ENCODE results near the gene POC1A. TPM values are rescaled to one million over a fixed set of nuclear protein-coding genes. Genes with fewer than 3 reads are reported as not detected.
"Not testable (repeated sequence)": the region's sequence is repeated elsewhere in the genome, so short reads cannot be mapped to it uniquely, and the experiment has no call there.

POC1A gene
- total RNA-seq, 2 experiments from 2014 or later: 0.22 to 0.39 TPM

DNA sequence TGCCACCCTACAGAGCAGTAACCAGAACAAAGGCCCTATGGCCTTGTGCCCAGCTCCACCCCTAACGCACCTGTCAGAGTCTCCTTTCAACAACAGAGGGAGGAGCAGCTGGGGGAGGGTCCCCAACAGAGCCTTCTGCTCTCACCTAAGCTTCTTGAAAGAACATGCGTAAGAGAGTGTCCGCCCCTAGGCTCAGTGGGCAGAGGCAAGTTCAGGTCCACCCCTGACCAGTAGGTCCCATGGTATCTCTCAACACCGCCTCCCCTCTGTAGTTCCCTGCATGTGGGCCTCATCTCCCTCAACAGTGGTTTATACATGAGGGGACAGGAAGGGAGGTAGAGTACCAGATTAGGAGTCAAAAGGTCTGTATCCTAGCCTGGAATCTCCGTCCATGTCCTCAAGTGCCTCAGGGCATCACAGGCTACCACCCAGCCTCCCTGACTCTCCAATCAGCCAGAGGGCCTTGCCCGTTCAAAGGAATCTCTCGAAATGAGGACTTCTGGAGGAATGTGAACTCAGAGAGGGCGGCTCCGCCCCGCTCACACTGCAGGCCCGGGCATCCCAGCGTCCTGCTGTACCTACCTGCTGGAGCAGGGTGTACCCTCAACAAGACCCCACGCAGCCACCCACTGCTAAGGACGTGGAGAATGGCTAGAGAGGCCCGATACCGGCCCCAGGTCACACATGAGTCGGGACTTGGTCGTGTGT lies 680 bp downstream of the POC1A start:
- intact Hi-C loops (cut with DNase I, micrococcal nuclease): loop anchor here (1.0 to 10.0 kb wide), 5 partner anchors 43 to 1786 kb away; partner anchors contain the start of genes NISCH (in 1 of the 2) and RBM15B (in 1 of the 2)
- ChIA-PET POLR2A (interaction anchor here (0.9 to 1.6 kb wide), 6 partner anchors 44 to 769 kb away, joined by 3 to 34 read pairs (median 6); partner anchors contain the start of genes ALAS1, DUSP7, MANF and RPL29), CTCF (interaction anchor here (1.0 to 1.8 kb wide), 2 partner anchors 31 to 98 kb away, joined by 4 to 6 read pairs; partner anchors contain the start of gene DUSP7)
- Histone ChIP-seq H3K27ac (ENCODE audit: low read depth in 1 of 2, low read length in 2 of 2) (peak overlapping the region in 1 of 2 donors; percentile 73), H3K4me1 (ENCODE audit: insufficient read depth, low read length) (peaks cover 17% of the 10 kb centered on the region), H3K9me3 (ENCODE audit: control insufficient read depth in 1 of 2, insufficient read depth in 1 of 2, low read length in 2 of 2) (no peaks in the 10 kb centered on the region), H3K36me3 (ENCODE audit: insufficient read depth, low read length) (no peaks in the 10 kb centered on the region), H3K27me3 (ENCODE audit: control insufficient read depth in 1 of 2, insufficient read depth in 2 of 2, low read length in 2 of 2) (no peaks in the 10 kb centered on the region), H3K4me3 (ENCODE audit: low read length) (peak overlapping the region; percentile 87)
- TF ChIP-seq, protein P1, sequence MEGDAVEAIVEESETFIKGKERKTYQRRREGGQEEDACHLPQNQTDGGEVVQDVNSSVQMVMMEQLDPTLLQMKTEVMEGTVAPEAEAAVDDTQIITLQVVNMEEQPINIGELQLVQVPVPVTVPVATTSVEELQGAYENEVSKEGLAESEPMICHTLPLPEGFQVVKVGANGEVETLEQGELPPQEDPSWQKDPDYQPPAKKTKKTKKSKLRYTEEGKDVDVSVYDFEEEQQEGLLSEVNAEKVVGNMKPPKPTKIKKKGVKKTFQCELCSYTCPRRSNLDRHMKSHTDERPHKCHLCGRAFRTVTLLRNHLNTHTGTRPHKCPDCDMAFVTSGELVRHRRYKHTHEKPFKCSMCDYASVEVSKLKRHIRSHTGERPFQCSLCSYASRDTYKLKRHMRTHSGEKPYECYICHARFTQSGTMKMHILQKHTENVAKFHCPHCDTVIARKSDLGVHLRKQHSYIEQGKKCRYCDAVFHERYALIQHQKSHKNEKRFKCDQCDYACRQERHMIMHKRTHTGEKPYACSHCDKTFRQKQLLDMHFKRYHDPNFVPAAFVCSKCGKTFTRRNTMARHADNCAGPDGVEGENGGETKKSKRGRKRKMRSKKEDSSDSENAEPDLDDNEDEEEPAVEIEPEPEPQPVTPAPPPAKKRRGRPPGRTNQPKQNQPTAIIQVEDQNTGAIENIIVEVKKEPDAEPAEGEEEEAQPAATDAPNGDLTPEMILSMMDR (IDR thresholded peaks at IDR 0.05): no peak
- no peak for ATAC-seq (ENCODE audit: poor library complexity)
- Mint-ChIP-seq H3K4me3 (peak overlapping the region; percentile 99), H3K36me3 (ENCODE audit: low read depth) (no peaks in the 10 kb centered on the region), H3K27me3 (no peaks in the 10 kb centered on the region), H3K27ac (peak overlapping the region; percentile 96), H3K9me3 (no peaks in the 10 kb centered on the region), H3K4me1 (ENCODE audit: low read depth) (peaks cover 12% of the 10 kb centered on the region)
- no peak for DNase-seq

DNA sequence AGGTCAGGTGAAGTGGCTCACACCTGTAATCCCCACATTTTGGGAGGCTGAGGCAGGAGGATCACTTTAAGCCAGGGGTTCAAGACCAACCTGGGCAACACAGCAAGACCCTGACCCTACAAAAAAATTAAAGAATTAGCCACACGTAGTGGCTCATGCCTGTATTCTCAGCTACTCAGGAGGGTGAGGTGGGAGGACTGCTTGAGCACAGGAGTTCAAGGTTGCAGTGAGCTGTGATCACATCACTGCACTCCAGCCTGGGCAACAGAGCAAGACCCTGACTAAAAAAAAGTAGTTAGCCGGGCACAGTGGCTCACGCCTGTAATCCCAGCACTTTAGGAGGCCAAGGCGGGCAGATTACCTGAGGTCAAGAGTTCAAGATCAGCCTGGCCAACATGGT lies 2.2 kb downstream of the POC1A start:
- H3K36me3 ChIP-seq (ENCODE audit: insufficient read depth, low read length); CTCF ChIA-PET; DNase-seq; H3K9me3 Mint-ChIP-seq; H3K36me3 Mint-ChIP-seq (ENCODE audit: low read depth); H3K4me3 Mint-ChIP-seq; H3K9me3 ChIP-seq (ENCODE audit: control insufficient read depth in 1 of 2, insufficient read depth in 1 of 2, low read length in 2 of 2); H3K27me3 Mint-ChIP-seq; H3K4me3 ChIP-seq (ENCODE audit: low read length); H3K27me3 ChIP-seq (ENCODE audit: control insufficient read depth in 1 of 2, insufficient read depth in 2 of 2, low read length in 2 of 2); ATAC-seq (ENCODE audit: poor library complexity); H3K27ac Mint-ChIP-seq; POLR2A ChIA-PET; H3K27ac ChIP-seq (ENCODE audit: low read depth in 1 of 2, low read length in 2 of 2): not testable (repeated sequence)
- H3K4me1 Mint-ChIP-seq (ENCODE audit: low read depth): peaks cover 12% of the 10 kb centered on the region
- H3K4me1 ChIP-seq (ENCODE audit: insufficient read depth, low read length): peaks cover 17% of the 10 kb centered on the region
- intact Hi-C loops (cut with DNase I, micrococcal nuclease): loop anchor here in 1 of 2 experiments (5.0 to 10.0 kb wide), 3 partner anchors 305 to 1785 kb away; partner anchors contain the start of genes NISCH and RBM15B

DNA sequence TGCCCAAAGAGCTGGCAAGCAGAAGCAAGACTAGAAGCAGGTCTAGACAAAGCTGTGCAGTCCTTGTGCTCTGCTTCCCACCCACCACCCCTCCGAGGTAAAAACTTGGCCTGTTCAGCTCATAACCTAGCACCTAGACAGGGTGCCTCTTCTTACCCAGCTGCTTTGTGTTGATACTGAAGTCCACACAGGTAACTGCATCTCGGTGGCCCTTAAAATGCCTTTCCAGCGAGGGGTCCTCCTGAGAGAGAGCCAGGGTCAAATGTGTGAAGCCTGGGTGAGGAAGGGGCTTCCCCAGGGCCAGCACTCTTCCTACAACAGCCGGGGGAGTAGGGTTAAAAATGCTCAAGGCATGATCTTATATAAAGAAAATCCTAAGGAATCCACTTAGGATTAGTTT lies 3.4 kb downstream of the POC1A start:
- Mint-ChIP-seq H3K4me3 (no peak overlapping the region), H3K27me3 (no peaks in the 10 kb centered on the region), H3K4me1 (ENCODE audit: low read depth) (peaks cover 12% of the 10 kb centered on the region), H3K9me3 (no peaks in the 10 kb centered on the region), H3K36me3 (ENCODE audit: low read depth) (no peaks in the 10 kb centered on the region), H3K27ac (no peak overlapping the region)
- ATAC-seq (ENCODE audit: poor library complexity): no peak
- Histone ChIP-seq H3K4me1 (ENCODE audit: insufficient read depth, low read length) (peaks cover 17% of the 10 kb centered on the region), H3K4me3 (ENCODE audit: low read length) (no peak overlapping the region), H3K27me3 (ENCODE audit: control insufficient read depth in 1 of 2, insufficient read depth in 2 of 2, low read length in 2 of 2) (no peaks in the 10 kb centered on the region), H3K36me3 (ENCODE audit: insufficient read depth, low read length) (no peaks in the 10 kb centered on the region), H3K27ac (ENCODE audit: low read depth in 1 of 2, low read length in 2 of 2) (no peak overlapping the region), H3K9me3 (ENCODE audit: control insufficient read depth in 1 of 2, insufficient read depth in 1 of 2, low read length in 2 of 2) (no peaks in the 10 kb centered on the region)
- intact Hi-C loops (cut with DNase I, micrococcal nuclease): loop anchor here in 1 of 2 experiments (5.0 to 10.0 kb wide), 3 partner anchors 306 to 1784 kb away; partner anchors contain the start of genes NISCH and RBM15B
- CTCF ChIA-PET: no interaction called here
- POLR2A ChIA-PET: no interaction called here
- TF ChIP-seq, protein P1 (IDR thresholded peaks at IDR 0.05): no peak
- DNase-seq: no peak

All from CD4-positive, alpha-beta T cell (primary cell).